Liver (tissue), 9 donors: ENCODE results near the gene RBM10. TPM values are rescaled to one million over a fixed set of nuclear protein-coding genes. Genes with fewer than 3 reads are reported as not detected.
A peak's percentile ranks its signal among the peaks of the same experiment; 100 is the strongest.

Source experiments
- DNase-seq: peaks from one replicate; pipeline ENCODE4 v3.0.0-alpha.2; 2017; ENCODE audit warnings: low spot score
- H3K27ac ChIP-seq, 2 donors: one replicate each; pipeline ENCODE4 v1.7.0; 2013; ENCODE audit warnings: inconsistent platforms in 2 of 2, low read length in 2 of 2, control low read depth in 1 of 2, low read depth in 1 of 2, mild to moderate bottlenecking in 1 of 2
- H3K27me3 ChIP-seq, 4 donors: one replicate each; pipeline versions ENCODE4 v1.6.1 to v1.7.0; 2013; ENCODE audit warnings: low read length in 3 of 4, inconsistent platforms in 1 of 4, mild to moderate bottlenecking in 1 of 4, moderate library complexity in 1 of 4; ENCODE audit not compliant: control insufficient read depth in 4 of 4, insufficient read depth in 4 of 4
- H3K36me3 ChIP-seq, 4 donors: one replicate each; pipeline versions ENCODE4 v1.6.1 to v1.7.0; 2013; ENCODE audit warnings: low read length in 3 of 4, mild to moderate bottlenecking in 3 of 4, low read depth in 1 of 4, moderate library complexity in 1 of 4; ENCODE audit not compliant: control insufficient read depth in 4 of 4, insufficient read depth in 3 of 4
- H3K4me1 ChIP-seq, 4 donors: one replicate each; pipeline versions ENCODE4 v1.6.1 to v1.7.0; 2013; ENCODE audit warnings: low read length in 3 of 4, mild to moderate bottlenecking in 3 of 4, moderate library complexity in 1 of 4; ENCODE audit not compliant: control insufficient read depth in 4 of 4, insufficient read depth in 4 of 4
- H3K4me3 ChIP-seq, 3 donors: one replicate each; pipeline versions ENCODE4 v1.6.1 to v1.7.0; 2013; ENCODE audit warnings: low read length in 3 of 3, control low read depth in 1 of 3, low read depth in 1 of 3, mild to moderate bottlenecking in 1 of 3
- H3K9ac ChIP-seq, 2 donors: one replicate each; pipeline ENCODE4 v1.7.0; 2013; ENCODE audit warnings: low read length in 2 of 2, mild to moderate bottlenecking in 2 of 2, moderate library complexity in 2 of 2, control low read depth in 1 of 2, low read depth in 1 of 2
- H3K9me3 ChIP-seq, 4 donors: one replicate each; pipeline versions ENCODE4 v1.6.1 to v1.7.0; 2013; ENCODE audit warnings: low read length in 3 of 4; ENCODE audit not compliant: control insufficient read depth in 4 of 4
- ATF3 ChIP-seq: IDR thresholded peaks from 2 replicates; pipeline ENCODE4 v1.6.1; 2016; ENCODE audit warnings: antibody characterized with exemption
- CTCF ChIP-seq: fragments of 150-350 bp; IDR thresholded peaks from 2 replicates; pipeline ENCODE4 v1.5.1; 2017; ENCODE audit warnings: improper control_type of control experiment, low read depth, low read length; ENCODE audit not compliant: missing input control
- FOXA1 ChIP-seq: IDR thresholded peaks from 2 replicates; pipeline ENCODE4 v1.6.1; 2016; ENCODE audit warnings: antibody characterized with exemption
- FOXA2 ChIP-seq: IDR thresholded peaks from 2 replicates; pipeline ENCODE4 v1.6.1; 2016; ENCODE audit warnings: antibody characterized with exemption
- GABPA ChIP-seq, 2 donors: IDR thresholded peaks in 1 of 2; conservative IDR thresholded peaks in 1 of 2; 2 replicates each; pipeline ENCODE4 v1.6.1; 2016; ENCODE audit warnings: antibody characterized with exemption in 2 of 2, mild to moderate bottlenecking in 1 of 2, moderate library complexity in 1 of 2
- HNF4G ChIP-seq: IDR thresholded peaks from 2 replicates; pipeline ENCODE4 v1.6.1; 2016; ENCODE audit warnings: antibody characterized with exemption
- NR2F2 ChIP-seq: IDR thresholded peaks from 2 replicates; pipeline ENCODE4 v1.6.1; 2016; ENCODE audit warnings: antibody characterized with exemption
- REST ChIP-seq: IDR thresholded peaks from 2 replicates; pipeline ENCODE4 v1.6.1; 2016; ENCODE audit warnings: antibody characterized with exemption, mild to moderate bottlenecking
- RXRA ChIP-seq, 2 donors: IDR thresholded peaks; 2 replicates each; pipeline ENCODE4 v1.6.1; 2017 to 2018; ENCODE audit warnings: antibody characterized with exemption in 2 of 2, mild to moderate bottlenecking in 1 of 2
- SP1 ChIP-seq: IDR thresholded peaks from 2 replicates; pipeline ENCODE4 v1.6.1; 2018; ENCODE audit warnings: antibody characterized with exemption, mild to moderate bottlenecking
- TAF1 ChIP-seq: conservative IDR thresholded peaks from 2 replicates; pipeline ENCODE4 v1.6.1; 2016; ENCODE audit warnings: antibody characterized with exemption, mild to moderate bottlenecking
- YY1 ChIP-seq: IDR thresholded peaks from 2 replicates; pipeline ENCODE4 v1.6.1; 2016; ENCODE audit warnings: antibody characterized with exemption, mild to moderate bottlenecking
- ZBTB33 ChIP-seq: IDR thresholded peaks from 2 replicates; pipeline ENCODE4 v1.6.1; 2016; ENCODE audit warnings: antibody characterized with exemption
- WGBS: extraction: QIAGEN DNeasy Blood & Tissue Kit; methylation state at CpG from one replicate; pipeline ENCODE4 v1.1.7; 2013; 5-methylcytosine and 5-hydroxymethylcytosine counted together
- polyA plus RNA-seq, 2 donors: library from polyadenylated mRNA; stranded (reverse) in 1 of 2; unstranded in 1 of 2; fragments of 200-250 nt in 1 of 2; fragments of >200 nt in 1 of 2; fragmentation: Nextera tagmentation in 1 of 2; extraction: Ambion mirVana in 1 of 2; gene quantifications; one replicate each; pipeline versions ENCODE4 v1.2.1 to v1.2.3, GENCODE V29; 2013 to 2015
- total RNA-seq, 2 donors: library from RNA; depleted of rRNA; stranded (reverse); fragments of >200 nt; gene quantifications; one replicate each; pipeline ENCODE4 v1.2.3, GENCODE V29; 2014
- donor health status: healthy.
- donor health status: healthy.
- donor health status: healthy.
- donor health status: healthy.
- donor health status: healthy.

The RBM10 gene
- total and polyA plus RNA-seq, 4 donors, result 8.2 to 26.6 (median 17.5) TPM

GRCh38 chrX:47143894-47144625 is 961 bp upstream of the RBM10 start (continued):
- TF ChIP-seq ATF3 (no peak), NR2F2 (no peak), HNF4G (no peak)

- Histone ChIP-seq H3K9ac (peak overlapping the region; percentile 48 to 68), H3K27me3 (no peaks in the 10 kb centered on the region), H3K4me1 (peaks cover 6 to 24% (median 17%) of the 10 kb centered on the region in 4 donors), H3K4me3 (peak overlapping the region; percentile 74 to 84 (median 75)), H3K27ac (peak overlapping the region; percentile 78 to 88), H3K9me3 (no peaks in the 10 kb centered on the region), H3K36me3 (peaks cover 0 to 8% (median 3%) of the 10 kb centered on the region in 4 donors)
- no peak for DNase-seq
- no peak for TF ChIP-seq RXRA (IDR thresholded peaks at IDR 0.05)
- TF ChIP-seq YY1, result peak; percentile 7
- WGBS, result 1% methylated on average over 39 of the region's 39 CpGs
These were observed 537 bp downstream of the RBM10 start for GRCh38 chrX:47145395-47146120.

- WGBS, result 6% methylated on average over 10 of the region's 10 CpGs
- H3K9me3 ChIP-seq, result no peaks in the 10 kb centered on the region
These were observed 1.3 kb downstream of the RBM10 start for GRCh38 chrX:47146121-47146935.

More at GRCh38 chrX:47146121-47146935, 1.3 kb downstream of the RBM10 start:
- H3K4me1 ChIP-seq, result peaks cover 6 to 24% (median 19%) of the 10 kb centered on the region in 4 donors
- peak overlapping the region in 1 of 2 donors; percentile 68 for H3K9ac ChIP-seq
- no peaks in the 10 kb centered on the region for H3K27me3 ChIP-seq
- no peak for TF ChIP-seq ZBTB33
- no peak for TF ChIP-seq TAF1
- TF ChIP-seq ATF3, result no peak
- TF ChIP-seq GABPA (IDR thresholded peaks at IDR 0.05 in 1 of 2, conservative IDR thresholded peaks at IDR 0.05 in 1 of 2), result no peak
- TF ChIP-seq HNF4G, result no peak
- TF ChIP-seq SP1, result no peak
- TF ChIP-seq REST, result no peak
- no peak for TF ChIP-seq FOXA2
- no peak for TF ChIP-seq FOXA1
- TF ChIP-seq CTCF, result no peak
- peak overlapping the region; percentile 78 to 88 for H3K27ac ChIP-seq
- no peak for DNase-seq
- peaks cover 0 to 5% (median 2%) of the 10 kb centered on the region in 4 donors for H3K36me3 ChIP-seq
- peak overlapping the region; percentile 74 to 84 (median 75) for H3K4me3 ChIP-seq
